Measurements from ENCODE around the gene PSMB2.
A peak's percentile ranks its signal among the peaks of the same experiment; 100 is the strongest.

PSMB2 gene

DNA sequence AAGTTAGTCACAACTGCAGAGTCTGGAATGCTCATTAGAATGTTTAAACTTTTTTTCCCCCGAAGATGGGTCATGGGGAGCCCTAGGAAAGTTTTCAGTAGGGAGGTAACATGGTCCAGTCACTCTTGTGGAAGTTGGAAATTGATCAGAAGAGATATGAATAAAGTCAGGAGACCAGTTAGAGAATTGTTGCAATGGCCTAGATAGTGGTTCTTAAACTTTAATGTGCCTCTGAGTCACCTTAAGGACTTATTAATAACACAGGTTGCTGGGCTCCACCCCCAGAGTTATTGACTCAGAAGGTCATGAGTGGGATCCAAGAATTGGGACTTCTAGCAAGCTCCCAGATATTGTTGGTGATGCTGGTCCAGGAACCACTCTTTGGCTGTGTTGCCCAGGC, 71.4 kb downstream of the PSMB2 start (continued):
- no peak for TF ChIP-seq ZFP30 (CRISPR knock-in tag; IDR thresholded peaks at IDR 0.05)
- no peak for TF ChIP-seq ZFP3 (CRISPR knock-in tag; IDR thresholded peaks at IDR 0.05)
- TF ChIP-seq ISL1 (CRISPR knock-in tag; IDR thresholded peaks at IDR 0.05) = no peak
- TF ChIP-seq, protein P1, sequence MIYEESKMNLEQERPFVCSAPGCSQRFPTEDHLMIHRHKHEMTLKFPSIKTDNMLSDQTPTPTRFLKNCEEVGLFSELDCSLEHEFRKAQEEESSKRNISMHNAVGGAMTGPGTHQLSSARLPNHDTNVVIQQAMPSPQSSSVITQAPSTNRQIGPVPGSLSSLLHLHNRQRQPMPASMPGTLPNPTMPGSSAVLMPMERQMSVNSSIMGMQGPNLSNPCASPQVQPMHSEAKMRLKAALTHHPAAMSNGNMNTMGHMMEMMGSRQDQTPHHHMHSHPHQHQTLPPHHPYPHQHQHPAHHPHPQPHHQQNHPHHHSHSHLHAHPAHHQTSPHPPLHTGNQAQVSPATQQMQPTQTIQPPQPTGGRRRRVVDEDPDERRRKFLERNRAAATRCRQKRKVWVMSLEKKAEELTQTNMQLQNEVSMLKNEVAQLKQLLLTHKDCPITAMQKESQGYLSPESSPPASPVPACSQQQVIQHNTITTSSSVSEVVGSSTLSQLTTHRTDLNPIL (CRISPR knock-in tag; IDR thresholded peaks at IDR 0.05; ENCODE audit: low read depth) = no peak
- no peak for TF ChIP-seq RARB (CRISPR knock-in tag; IDR thresholded peaks at IDR 0.05)
- no peak for TF ChIP-seq TCF4 (CRISPR knock-in tag; IDR thresholded peaks at IDR 0.05; ENCODE audit: borderline replicate concordance)

DNA sequence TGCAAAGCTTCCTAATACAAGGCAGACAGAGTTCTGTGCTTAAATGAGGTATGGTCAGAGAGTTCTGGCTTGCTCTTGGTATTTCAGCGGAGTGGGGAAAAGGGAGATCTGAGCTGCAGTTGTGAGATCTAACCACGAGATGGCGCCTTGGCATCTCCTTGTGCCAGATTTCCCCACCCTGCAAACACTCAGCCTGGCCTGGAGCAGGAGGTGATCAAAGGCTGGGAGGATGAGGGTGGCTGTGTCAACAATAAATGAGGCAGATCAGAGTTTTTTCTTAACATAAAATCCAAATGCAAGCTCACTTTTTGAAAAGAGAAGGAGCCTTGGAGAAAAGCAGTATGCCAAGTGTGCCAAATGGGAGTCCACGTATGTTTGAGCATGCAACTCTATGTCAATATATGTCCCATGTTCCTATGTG, 72.3 kb downstream of the PSMB2 start:
- TF ChIP-seq RARB (CRISPR knock-in tag; IDR thresholded peaks at IDR 0.05) (no peak), PPARA (CRISPR knock-in tag; IDR thresholded peaks at IDR 0.05; ENCODE audit: borderline replicate concordance) (no peak), OSR1 (CRISPR knock-in tag; IDR thresholded peaks at IDR 0.05) (no peak), ZFP30 (CRISPR knock-in tag; IDR thresholded peaks at IDR 0.05) (no peak), ISL1 (CRISPR knock-in tag; IDR thresholded peaks at IDR 0.05) (no peak), ZNF70 (CRISPR knock-in tag; IDR thresholded peaks at IDR 0.05) (no peak), GLIS3 (CRISPR knock-in tag; IDR thresholded peaks at IDR 0.05) (no peak), ZC3H10 (CRISPR knock-in tag; IDR thresholded peaks at IDR 0.05) (no peak), SNAI2 (CRISPR knock-in tag; IDR thresholded peaks at IDR 0.05) (no peak), CSDC2 (CRISPR knock-in tag; IDR thresholded peaks at IDR 0.05) (no peak), BACH2 (CRISPR knock-in tag; IDR thresholded peaks at IDR 0.05; ENCODE audit: borderline replicate concordance) (no peak), ESRRG (CRISPR knock-in tag; IDR thresholded peaks at IDR 0.05) (no peak), ZFP3 (CRISPR knock-in tag; IDR thresholded peaks at IDR 0.05) (no peak), TCF4 (CRISPR knock-in tag; IDR thresholded peaks at IDR 0.05; ENCODE audit: borderline replicate concordance) (no peak), TOX (CRISPR knock-in tag; IDR thresholded peaks at IDR 0.05; ENCODE audit: borderline replicate concordance) (no peak)
- TF ChIP-seq, protein P2, sequence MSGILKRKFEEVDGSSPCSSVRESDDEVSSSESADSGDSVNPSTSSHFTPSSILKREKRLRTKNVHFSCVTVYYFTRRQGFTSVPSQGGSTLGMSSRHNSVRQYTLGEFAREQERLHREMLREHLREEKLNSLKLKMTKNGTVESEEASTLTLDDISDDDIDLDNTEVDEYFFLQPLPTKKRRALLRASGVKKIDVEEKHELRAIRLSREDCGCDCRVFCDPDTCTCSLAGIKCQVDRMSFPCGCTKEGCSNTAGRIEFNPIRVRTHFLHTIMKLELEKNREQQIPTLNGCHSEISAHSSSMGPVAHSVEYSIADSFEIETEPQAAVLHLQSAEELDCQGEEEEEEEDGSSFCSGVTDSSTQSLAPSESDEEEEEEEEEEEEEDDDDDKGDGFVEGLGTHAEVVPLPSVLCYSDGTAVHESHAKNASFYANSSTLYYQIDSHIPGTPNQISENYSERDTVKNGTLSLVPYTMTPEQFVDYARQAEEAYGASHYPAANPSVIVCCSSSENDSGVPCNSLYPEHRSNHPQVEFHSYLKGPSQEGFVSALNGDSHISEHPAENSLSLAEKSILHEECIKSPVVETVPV (CRISPR knock-in tag; IDR thresholded peaks at IDR 0.05) = no peak
- TF ChIP-seq, protein P3, sequence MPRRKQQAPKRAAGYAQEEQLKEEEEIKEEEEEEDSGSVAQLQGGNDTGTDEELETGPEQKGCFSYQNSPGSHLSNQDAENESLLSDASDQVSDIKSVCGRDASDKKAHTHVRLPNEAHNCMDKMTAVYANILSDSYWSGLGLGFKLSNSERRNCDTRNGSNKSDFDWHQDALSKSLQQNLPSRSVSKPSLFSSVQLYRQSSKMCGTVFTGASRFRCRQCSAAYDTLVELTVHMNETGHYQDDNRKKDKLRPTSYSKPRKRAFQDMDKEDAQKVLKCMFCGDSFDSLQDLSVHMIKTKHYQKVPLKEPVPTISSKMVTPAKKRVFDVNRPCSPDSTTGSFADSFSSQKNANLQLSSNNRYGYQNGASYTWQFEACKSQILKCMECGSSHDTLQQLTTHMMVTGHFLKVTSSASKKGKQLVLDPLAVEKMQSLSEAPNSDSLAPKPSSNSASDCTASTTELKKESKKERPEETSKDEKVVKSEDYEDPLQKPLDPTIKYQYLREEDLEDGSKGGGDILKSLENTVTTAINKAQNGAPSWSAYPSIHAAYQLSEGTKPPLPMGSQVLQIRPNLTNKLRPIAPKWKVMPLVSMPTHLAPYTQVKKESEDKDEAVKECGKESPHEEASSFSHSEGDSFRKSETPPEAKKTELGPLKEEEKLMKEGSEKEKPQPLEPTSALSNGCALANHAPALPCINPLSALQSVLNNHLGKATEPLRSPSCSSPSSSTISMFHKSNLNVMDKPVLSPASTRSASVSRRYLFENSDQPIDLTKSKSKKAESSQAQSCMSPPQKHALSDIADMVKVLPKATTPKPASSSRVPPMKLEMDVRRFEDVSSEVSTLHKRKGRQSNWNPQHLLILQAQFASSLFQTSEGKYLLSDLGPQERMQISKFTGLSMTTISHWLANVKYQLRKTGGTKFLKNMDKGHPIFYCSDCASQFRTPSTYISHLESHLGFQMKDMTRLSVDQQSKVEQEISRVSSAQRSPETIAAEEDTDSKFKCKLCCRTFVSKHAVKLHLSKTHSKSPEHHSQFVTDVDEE (CRISPR knock-in tag; IDR thresholded peaks at IDR 0.05) = no peak
- TF ChIP-seq, protein P4, sequence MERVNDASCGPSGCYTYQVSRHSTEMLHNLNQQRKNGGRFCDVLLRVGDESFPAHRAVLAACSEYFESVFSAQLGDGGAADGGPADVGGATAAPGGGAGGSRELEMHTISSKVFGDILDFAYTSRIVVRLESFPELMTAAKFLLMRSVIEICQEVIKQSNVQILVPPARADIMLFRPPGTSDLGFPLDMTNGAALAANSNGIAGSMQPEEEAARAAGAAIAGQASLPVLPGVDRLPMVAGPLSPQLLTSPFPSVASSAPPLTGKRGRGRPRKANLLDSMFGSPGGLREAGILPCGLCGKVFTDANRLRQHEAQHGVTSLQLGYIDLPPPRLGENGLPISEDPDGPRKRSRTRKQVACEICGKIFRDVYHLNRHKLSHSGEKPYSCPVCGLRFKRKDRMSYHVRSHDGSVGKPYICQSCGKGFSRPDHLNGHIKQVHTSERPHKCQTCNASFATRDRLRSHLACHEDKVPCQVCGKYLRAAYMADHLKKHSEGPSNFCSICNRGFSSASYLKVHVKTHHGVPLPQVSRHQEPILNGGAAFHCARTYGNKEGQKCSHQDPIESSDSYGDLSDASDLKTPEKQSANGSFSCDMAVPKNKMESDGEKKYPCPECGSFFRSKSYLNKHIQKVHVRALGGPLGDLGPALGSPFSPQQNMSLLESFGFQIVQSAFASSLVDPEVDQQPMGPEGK (CRISPR knock-in tag; IDR thresholded peaks at IDR 0.05; ENCODE audit: borderline replicate concordance) = no peak
- ATAC-seq = peak; percentile 76

DNA sequence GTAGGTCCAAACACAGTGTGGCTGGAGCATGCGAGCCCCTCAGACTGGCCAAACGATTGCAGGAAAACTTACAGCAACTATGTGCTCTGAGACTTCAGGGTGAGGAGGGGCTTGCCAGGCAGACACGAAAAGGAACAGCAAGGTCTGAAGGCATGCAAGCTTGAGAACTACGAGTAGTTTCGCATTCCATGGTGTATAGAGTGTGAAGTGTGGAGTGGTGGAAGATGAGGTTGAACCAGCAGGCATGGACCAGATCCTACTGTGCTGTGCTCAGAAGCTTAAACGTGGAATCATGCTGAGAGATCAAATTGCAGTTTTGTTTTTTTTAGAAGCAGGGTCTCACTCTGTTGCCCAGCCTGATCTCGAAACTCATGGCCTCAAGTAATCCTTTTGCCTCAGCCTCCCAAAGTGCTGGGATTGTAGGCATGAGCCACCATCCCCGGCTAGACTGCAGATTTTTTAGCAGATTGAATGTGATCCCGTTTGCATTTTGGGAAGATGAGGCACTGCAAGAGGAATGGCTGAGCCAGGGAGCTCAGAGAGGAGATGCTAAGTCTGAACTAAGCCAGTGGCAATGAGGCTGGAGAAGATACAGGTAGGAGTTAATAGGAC, 73.3 kb downstream of the PSMB2 start:
- ATAC-seq = no peak

More for the DNA sequence above, 73.3 kb downstream of the PSMB2 start:
- TF ChIP-seq ZC3H10 (CRISPR knock-in tag; IDR thresholded peaks at IDR 0.05) (no peak), BACH2 (CRISPR knock-in tag; IDR thresholded peaks at IDR 0.05; ENCODE audit: borderline replicate concordance) (no peak), PPARA (CRISPR knock-in tag; IDR thresholded peaks at IDR 0.05; ENCODE audit: borderline replicate concordance) (no peak), ISL1 (CRISPR knock-in tag; IDR thresholded peaks at IDR 0.05) (no peak), TOX (CRISPR knock-in tag; IDR thresholded peaks at IDR 0.05; ENCODE audit: borderline replicate concordance) (no peak), OSR1 (CRISPR knock-in tag; IDR thresholded peaks at IDR 0.05) (no peak), ZFP30 (CRISPR knock-in tag; IDR thresholded peaks at IDR 0.05) (no peak), ZNF8 (CRISPR knock-in tag; IDR thresholded peaks at IDR 0.05) (no peak), SNAI2 (CRISPR knock-in tag; IDR thresholded peaks at IDR 0.05) (no peak), TCF4 (CRISPR knock-in tag; IDR thresholded peaks at IDR 0.05; ENCODE audit: borderline replicate concordance) (no peak), CSDC2 (CRISPR knock-in tag; IDR thresholded peaks at IDR 0.05) (no peak), ZNF565 (CRISPR knock-in tag; conservative IDR thresholded peaks at IDR 0.05; ENCODE audit: low read depth) (no peak), ESRRG (CRISPR knock-in tag; IDR thresholded peaks at IDR 0.05) (no peak)
- TF ChIP-seq, protein P2 (CRISPR knock-in tag; IDR thresholded peaks at IDR 0.05) = no peak
- TF ChIP-seq, protein P4 (CRISPR knock-in tag; IDR thresholded peaks at IDR 0.05; ENCODE audit: borderline replicate concordance) = no peak
- TF ChIP-seq, protein P1 (CRISPR knock-in tag; IDR thresholded peaks at IDR 0.05; ENCODE audit: low read depth) = no peak

Data from SK-N-SH treated with all-trans-retinoic acid at 6 μM for 48 hours (cell line).